GM12872 (cell line): ENCODE data around the gene GGT7.

ENCODE experiments used
- CTCF ChIP-seq: IDR thresholded peaks from 3 replicates; pipeline ENCODE4 v1.5.1; 2011; ENCODE audit warnings: low read depth, mild to moderate bottlenecking, low read length, moderate library complexity; ENCODE audit not compliant: insufficient read depth

The GGT7 gene

DNA sequence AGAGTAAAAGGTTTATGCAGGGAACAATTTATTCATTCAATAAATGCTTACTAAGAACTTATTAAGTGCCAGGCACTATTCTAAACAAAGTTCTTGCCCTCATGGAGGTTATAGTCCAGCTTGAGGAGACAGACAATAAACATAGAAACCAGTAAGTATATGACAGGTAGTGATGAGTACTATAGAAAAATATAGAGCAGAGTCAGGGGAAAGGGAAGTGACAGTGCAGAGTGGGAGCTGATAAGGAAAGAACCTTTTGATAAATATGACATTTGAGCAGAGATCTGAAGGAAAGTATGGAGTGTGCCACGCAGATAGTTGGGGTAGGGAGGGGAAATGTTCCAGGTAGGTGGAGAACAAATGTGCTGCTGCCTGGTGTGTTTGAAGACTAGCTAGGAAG is 15.8 kb upstream of the GGT7 start:
- no peak for TF ChIP-seq CTCF

DNA sequence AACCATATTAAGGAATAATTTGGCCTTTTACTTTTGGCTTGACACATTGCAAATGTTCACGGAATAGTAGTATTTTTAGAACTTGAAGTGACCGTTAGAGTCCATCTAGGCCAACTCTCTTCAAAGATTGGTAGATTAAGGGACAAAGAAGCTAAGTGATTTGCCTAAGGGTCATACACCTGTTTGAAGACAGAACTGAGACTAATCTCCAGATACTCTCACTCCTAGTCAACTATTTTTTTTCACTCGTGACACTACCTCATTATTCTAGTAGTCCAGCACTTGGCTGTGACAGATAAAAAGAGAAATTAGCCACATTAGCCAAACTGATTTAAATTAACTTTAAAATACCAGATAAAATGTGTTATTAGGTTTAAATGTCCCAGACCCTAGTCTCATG is 14.4 kb upstream of the GGT7 start:
- TF ChIP-seq CTCF = no peak

DNA sequence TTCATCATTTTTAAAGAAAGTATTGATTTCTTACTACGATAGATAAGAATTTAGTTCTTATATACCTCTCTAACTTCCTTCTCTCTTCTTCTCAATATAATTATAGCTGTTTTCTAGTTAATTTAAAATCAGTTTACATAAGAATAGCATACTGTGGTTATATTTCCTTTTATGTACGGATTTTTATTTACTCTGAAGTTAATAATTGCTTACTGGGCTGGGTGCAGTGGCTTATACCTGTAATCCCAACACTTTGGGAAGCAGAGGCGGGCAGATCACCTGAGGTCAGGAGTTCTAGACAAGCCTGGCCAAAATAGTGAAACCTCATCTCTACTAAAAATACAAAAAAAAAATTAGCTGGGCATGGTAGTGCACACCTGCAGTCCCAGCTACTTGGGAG is 13.5 kb upstream of the GGT7 start:
- TF ChIP-seq CTCF = no peak

DNA sequence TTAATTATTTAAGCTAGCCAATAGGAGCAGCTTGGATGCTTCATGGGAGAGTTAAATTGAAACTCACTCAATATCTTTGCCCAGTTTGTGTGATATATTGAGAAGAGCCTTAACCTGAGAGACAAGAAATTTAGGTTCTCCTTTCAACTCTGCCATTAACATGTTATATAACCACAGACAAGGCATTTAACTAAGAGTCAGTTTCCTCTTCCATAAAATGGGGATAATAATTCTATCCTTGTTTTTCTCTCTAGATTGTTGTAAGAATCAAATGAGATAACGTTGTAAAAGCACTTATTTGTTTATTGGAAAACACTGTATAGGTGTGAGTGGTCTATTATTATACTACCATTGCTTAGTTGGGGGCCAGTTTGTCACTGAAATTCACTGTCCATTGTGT is 11.6 kb upstream of the GGT7 start:
- no peak for TF ChIP-seq CTCF

DNA sequence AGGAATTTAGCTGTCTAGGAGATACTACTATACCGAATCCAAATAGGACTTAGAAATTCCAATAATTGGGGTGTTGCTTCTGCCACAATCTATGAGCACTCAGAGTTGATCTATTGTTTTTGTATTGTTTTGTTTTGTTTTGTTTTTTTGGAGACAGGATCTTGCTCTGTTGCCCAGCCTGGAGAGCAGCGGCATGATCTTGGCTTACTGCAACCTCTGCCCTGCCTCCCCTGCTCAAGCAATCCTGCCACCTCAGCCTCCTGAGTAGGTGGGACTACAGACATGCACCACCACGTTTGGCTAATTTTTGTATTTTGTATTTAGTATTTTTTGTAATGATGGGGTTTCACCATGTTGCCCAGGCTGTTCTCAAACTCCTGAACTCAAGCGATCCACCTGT is 11.2 kb upstream of the GGT7 start:
- TF ChIP-seq CTCF = no peak

GRCh38 chr20:34883087-34883688 is 10.5 kb upstream of the GGT7 start:
- no peak for TF ChIP-seq CTCF

DNA sequence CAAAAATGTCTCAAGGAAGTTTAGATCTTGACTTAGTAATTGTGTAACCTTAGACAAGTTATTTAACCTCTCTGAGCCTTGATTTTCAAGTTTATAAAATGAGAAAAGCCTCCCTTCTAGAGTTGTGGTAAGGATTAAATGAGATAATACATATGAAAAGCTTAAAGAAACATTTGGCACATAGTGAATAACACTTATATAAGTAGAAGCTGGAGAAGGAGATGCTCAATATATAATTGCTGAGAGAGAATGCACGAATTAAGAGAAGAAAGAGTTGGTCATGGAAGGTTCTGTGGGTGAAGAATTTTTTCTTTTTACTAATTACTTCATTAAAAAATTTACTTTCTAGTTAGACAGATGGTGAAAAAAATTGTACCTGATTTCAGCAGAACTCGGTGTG is 9.0 kb upstream of the GGT7 start:
- TF ChIP-seq CTCF = no peak

DNA sequence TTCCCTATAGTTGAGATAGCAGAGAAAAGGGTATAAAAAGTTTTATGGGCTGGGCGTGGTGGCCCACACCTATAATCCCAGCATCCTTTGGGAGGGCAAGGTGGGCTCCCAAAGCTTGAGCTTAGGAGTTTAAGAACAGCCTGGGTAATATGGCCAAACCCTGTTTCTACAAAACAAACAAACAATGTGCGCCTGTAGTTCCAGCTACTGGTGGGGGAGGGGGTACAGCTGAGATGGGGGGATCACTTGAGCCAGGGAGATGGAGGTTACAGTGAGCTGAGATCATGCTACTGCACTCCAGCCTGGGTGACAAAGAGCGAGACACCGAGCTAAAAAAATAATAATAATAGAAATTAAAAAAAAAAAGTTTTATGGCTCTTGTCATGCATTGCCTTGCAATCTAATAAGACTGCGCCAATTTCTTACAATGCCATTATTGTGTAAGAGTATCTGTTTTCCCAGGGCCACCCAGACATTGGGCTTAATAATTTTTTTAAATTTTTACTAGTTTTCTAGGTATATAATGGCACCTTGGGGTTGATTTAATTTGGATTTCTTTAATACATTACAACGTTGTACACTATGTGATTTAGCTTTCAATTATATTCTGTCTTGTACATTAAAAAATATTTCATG is 7.7 kb upstream of the GGT7 start:
- no peak for TF ChIP-seq CTCF
